Left forelimb (tissue), 1 donor: ENCODE results near the gene ARL6IP4.
"Not testable (repeated sequence)": the region's sequence is repeated elsewhere in the genome, so short reads cannot be mapped to it uniquely, and the experiment has no call there.

Experiments
- DNase-seq: peaks from one replicate; pipeline ENCODE4 v3.0.0-alpha.2; 2018; ENCODE audit warnings: low spot score

Gene ARL6IP4

DNA sequence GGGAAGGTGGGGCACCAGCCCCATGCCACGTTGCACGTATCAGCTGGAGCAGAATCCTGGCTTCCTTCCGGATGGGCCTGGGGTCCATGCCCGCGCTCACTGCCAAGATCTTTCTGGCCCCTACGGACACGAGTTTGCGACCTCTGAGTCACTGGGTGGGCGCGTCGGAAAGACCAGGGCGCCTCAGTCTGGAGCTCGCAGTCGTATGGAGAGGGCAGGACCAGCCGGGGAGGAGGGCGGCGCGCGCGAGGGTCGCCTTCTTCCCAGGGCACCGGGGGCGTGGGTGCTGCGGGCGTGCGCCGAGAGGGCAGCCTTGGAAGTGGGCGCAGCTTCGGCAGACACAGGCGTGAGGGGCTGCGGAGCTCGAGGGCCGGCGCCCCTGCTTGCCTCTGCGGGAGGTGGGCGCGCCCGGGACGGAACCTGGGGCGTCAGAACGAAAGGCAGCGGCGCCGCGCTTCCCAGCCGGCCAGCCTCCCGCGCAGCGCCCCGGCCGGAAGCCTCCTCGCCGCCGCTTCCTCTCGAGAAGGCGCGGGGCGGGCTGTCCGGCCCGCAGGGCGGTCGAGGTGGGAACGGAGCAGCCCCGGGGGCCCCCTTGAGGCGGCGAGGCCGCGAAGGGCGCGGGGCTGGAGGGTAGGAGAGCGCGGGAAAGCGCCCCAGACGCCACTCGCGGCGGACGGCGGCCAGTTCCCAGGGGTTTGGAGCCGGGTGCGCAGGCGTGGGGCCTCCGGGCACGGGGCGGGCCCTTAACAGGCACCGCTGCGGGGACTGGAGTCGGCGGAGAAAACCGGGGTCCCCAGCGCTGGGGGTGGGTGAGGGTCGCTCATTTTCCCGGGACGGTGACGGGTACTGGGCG is at the start of gene ARL6IP4:
Gene ARL6IP4, plus strand, starts transcription at position 499 of the 853 bp plus-strand sequence. CDS start 459 bp downstream, outside the sequence.
- DNase-seq = peak; percentile 88

- DNase-seq = no peak
Measured at GRCh38 chr12:122932207-122932606, 48.3 kb upstream of the ARL6IP4 start.

DNA sequence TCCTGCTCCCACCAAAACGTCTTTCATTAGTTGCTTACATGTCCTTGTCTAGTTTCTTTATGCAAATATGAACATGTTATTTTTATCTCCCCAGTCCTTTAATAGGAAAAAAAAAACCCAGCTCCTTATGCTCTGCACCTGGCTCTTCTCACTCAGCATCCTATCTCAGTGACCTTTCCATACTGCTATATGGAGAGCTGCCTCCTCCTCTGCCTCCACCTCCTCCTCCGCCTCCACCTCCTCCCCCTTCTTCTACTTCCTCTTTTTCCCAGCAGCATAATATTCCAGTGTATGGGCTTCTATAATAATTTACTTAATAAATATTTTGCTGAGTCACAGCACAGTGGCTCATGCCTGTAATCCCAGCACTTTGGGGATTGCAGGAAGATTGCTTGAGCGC is 45.8 kb upstream of the ARL6IP4 start:
- no peak for DNase-seq

GRCh38 chr12:122935318-122935717 is 45.2 kb upstream of the ARL6IP4 start:
- DNase-seq = no peak

GRCh38 chr12:122937622-122938091 is 42.8 kb upstream of the ARL6IP4 start:
- DNase-seq = no peak

- no peak for DNase-seq
Measured at GRCh38 chr12:122939125-122939524, 41.4 kb upstream of the ARL6IP4 start.

GRCh38 chr12:122941351-122941750 is 39.1 kb upstream of the ARL6IP4 start:
- not testable (repeated sequence) for DNase-seq

DNA sequence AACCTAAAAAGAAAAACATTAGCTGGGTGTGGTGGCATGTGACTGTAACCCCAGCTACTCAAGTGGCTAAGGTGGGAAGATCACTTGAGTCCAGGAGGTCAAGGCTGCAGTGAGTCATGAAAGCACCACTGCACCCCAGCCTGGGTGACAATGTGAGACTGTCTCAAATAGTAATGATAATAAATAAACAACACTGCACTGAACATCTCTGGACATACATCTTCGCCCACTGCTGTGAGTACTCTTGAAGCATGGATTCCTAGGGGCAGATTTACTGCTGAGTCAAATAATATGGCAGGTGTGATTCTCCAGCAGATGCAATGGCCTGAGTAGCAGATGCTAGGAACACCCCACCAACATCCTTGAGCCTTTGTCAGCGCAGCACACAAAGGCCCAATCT is 37.8 kb upstream of the ARL6IP4 start:
- DNase-seq = no peak

DNA sequence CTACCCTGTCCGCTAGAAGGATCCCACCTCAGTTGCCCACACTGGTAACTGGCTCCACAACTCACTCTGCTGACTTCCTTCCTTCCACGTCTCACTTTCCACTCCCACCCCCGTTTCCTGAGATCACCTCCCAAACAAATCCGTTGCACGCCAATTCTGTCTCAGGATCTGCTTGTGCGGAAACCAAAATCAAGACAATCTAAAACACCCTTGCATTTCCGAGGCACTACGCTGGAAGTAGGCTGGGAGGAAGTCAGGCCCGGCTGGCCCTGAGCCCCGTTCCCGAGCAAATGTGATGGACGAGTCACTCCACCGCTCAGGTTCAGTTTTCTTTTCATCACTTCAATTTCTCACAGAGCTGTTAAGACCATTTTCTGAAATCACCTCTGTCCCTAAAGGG is 37.3 kb upstream of the ARL6IP4 start:
- no peak for DNase-seq

GRCh38 chr12:122944605-122945592 is 35.6 kb upstream of the ARL6IP4 start:
- no peak for DNase-seq

- no peak for DNase-seq
Measured at GRCh38 chr12:122946690-122947341, 33.7 kb upstream of the ARL6IP4 start.

DNA sequence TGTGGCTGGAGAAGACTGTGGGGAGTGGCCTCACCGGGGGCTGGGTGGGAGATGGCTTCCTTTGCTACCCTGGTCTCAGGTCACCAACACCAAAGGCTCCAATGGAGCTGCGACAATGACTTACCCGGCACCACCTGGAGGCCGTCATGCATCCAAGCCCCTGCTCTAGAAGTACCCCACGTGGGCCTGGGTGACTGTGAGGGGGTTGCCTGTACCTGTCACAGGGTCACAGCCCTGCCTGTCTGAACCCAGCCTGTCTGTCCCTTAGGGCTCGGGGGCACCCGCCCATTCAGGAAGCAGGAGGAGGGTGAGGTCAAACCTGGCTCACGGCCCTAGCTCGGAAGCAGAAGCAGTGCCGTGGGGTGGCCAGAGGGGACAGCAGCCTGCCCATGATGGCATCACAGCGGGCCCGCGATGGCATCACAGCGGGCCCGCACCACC is 33.1 kb upstream of the ARL6IP4 start:
- no peak for DNase-seq

DNA sequence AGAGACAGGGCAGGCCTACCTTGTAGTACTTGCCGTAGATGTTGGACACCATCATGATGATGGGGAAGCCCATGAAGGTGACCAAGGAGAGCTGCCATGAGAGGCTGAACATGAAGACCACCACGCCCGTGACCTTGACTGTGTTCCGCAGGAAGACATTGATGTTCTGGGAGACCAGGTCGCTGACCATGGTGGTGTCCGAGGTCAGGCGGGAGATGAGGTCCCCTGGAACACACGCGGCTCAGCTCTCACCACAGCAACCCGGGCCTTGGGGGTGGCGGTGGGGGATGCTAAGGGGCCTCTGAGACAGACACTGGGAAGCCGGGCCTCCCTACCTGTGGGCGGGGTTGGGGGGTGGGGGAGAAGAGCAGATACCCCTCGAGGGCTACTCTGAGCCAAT is 31.9 kb upstream of the ARL6IP4 start:
- no peak for DNase-seq

DNA sequence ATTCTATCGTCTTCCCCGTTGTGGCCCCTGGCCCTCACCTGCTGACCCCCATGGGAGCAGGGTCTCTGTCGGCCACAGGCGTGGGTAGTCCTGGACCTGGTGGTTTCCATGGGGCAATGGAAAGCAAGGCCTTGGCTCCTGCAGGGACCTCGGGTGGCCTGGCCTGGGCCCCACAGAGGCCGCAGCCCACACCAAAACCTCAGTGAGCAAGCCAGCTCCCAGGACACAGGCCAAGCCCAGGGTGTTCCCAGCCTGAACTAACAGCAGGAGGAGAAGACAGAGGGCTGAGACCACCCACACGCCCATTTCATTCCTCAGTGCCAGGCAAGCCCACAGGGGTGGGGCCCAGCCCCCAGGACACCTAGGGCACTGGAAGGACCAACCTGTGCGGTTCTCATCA is 31.1 kb upstream of the ARL6IP4 start:
- DNase-seq = no peak

GRCh38 chr12:122949816-122950675 is 30.4 kb upstream of the ARL6IP4 start:
- no peak for DNase-seq

GRCh38 chr12:122951406-122951805 is 29.1 kb upstream of the ARL6IP4 start:
- DNase-seq = no peak

- no peak for DNase-seq
Measured at GRCh38 chr12:122951979-122952892, 28.2 kb upstream of the ARL6IP4 start.

DNA sequence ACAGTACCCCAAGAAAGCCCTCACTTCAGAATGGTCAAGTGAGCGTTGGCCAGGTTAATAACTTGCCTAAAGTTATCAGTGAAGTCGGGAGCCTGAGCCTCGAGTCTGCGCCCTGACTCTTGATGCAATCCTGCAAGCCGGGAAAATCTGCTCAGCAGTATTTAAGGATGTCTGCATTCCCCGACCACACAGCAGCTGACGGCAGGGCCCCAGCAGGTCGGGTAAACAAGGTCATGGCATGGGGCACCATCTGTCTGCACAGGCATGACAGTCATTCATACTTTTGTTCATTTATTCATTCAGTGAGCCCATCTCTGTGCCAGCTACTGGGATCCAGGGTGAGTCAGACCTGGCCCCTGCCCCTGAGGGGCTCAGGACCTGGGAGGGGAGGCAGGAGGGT is 25.3 kb upstream of the ARL6IP4 start:
- no peak for DNase-seq

- no peak for DNase-seq
Measured at GRCh38 chr12:122956035-122956434, 24.4 kb upstream of the ARL6IP4 start.
